ENCODE results near the gene PGBD5. TPM values are rescaled to one million over a fixed set of nuclear protein-coding genes. Genes with fewer than 3 reads are reported as not detected.

PGBD5 gene
- total RNA-seq, 1 donor from 2014 or later: 1.0 TPM

- no peaks in the 10 kb centered on the region for H3K9me3 Mint-ChIP-seq (ENCODE audit: unreplicated experiment)
- no peaks in the 10 kb centered on the region for H3K4me1 Mint-ChIP-seq (ENCODE audit: unreplicated experiment)
- TF ChIP-seq, protein P1, sequence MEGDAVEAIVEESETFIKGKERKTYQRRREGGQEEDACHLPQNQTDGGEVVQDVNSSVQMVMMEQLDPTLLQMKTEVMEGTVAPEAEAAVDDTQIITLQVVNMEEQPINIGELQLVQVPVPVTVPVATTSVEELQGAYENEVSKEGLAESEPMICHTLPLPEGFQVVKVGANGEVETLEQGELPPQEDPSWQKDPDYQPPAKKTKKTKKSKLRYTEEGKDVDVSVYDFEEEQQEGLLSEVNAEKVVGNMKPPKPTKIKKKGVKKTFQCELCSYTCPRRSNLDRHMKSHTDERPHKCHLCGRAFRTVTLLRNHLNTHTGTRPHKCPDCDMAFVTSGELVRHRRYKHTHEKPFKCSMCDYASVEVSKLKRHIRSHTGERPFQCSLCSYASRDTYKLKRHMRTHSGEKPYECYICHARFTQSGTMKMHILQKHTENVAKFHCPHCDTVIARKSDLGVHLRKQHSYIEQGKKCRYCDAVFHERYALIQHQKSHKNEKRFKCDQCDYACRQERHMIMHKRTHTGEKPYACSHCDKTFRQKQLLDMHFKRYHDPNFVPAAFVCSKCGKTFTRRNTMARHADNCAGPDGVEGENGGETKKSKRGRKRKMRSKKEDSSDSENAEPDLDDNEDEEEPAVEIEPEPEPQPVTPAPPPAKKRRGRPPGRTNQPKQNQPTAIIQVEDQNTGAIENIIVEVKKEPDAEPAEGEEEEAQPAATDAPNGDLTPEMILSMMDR (IDR thresholded peaks at IDR 0.05): no peak
- no peaks in the 10 kb centered on the region for H3K27me3 Mint-ChIP-seq (ENCODE audit: unreplicated experiment)
- H3K27ac Mint-ChIP-seq (ENCODE audit: unreplicated experiment): no peak overlapping the region
- no peaks in the 10 kb centered on the region for H3K36me3 Mint-ChIP-seq (ENCODE audit: unreplicated experiment)
- no peak for DNase-seq (ENCODE audit: extremely low spot score, unreplicated experiment)
- no peak overlapping the region for H3K4me3 Mint-ChIP-seq (ENCODE audit: unreplicated experiment)
These were observed 102.4 kb downstream of the PGBD5 start for GRCh38 chr1:230323686-230324085.

- no peak overlapping the region for H3K27ac Mint-ChIP-seq (ENCODE audit: unreplicated experiment)
- TF ChIP-seq, protein P1 (IDR thresholded peaks at IDR 0.05): no peak
- H3K4me3 Mint-ChIP-seq (ENCODE audit: unreplicated experiment): no peak overlapping the region
- H3K4me1 Mint-ChIP-seq (ENCODE audit: unreplicated experiment): no peaks in the 10 kb centered on the region
- no peaks in the 10 kb centered on the region for H3K27me3 Mint-ChIP-seq (ENCODE audit: unreplicated experiment)
- H3K9me3 Mint-ChIP-seq (ENCODE audit: unreplicated experiment): no peaks in the 10 kb centered on the region
- DNase-seq (ENCODE audit: extremely low spot score, unreplicated experiment): no peak
- H3K36me3 Mint-ChIP-seq (ENCODE audit: unreplicated experiment): no peaks in the 10 kb centered on the region
These were observed 103.1 kb downstream of the PGBD5 start for GRCh38 chr1:230322967-230323547.

- TF ChIP-seq, protein P1 (IDR thresholded peaks at IDR 0.05): no peak
- H3K27ac Mint-ChIP-seq (ENCODE audit: unreplicated experiment): no peak overlapping the region
- no peaks in the 10 kb centered on the region for H3K27me3 Mint-ChIP-seq (ENCODE audit: unreplicated experiment)
- H3K9me3 Mint-ChIP-seq (ENCODE audit: unreplicated experiment): no peaks in the 10 kb centered on the region
- no peak overlapping the region for H3K4me3 Mint-ChIP-seq (ENCODE audit: unreplicated experiment)
- no peak for DNase-seq (ENCODE audit: extremely low spot score, unreplicated experiment)
- no peaks in the 10 kb centered on the region for H3K36me3 Mint-ChIP-seq (ENCODE audit: unreplicated experiment)
- H3K4me1 Mint-ChIP-seq (ENCODE audit: unreplicated experiment): no peaks in the 10 kb centered on the region
These were observed 103.7 kb downstream of the PGBD5 start for GRCh38 chr1:230322421-230322756.

DNA sequence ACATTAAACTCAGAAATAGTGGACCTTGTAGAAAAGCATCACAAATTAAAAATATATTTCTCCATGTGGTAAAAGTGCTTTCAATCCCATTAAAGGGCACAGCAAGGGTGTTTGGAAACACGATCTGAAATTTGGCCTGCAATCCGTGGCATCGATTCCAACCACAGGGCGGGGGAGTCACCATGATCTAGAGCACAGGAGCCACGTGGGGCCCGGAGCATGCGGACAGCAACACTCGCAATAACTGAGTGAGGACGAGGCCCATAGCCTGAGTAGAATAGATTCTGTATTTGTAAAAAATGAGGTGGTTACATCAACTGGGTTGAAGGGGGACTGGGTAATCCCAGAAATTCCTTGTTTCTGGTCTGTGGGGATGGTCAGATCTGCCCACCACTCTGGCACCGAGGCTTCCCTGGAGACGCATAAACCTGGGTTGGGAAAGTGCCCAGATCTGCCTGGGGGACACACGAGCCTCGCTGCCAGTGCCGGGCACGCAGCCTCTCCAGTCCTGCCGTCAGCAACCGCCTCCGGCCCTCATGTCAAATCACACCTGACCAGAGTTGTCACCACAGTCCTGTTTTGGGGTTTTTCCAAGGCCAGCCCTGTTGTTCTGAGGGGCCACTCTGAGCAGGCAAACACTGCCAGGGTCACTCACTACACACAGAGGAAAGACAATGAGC lies 104.3 kb downstream of the PGBD5 start:
- no peaks in the 10 kb centered on the region for H3K9me3 Mint-ChIP-seq (ENCODE audit: unreplicated experiment)
- no peaks in the 10 kb centered on the region for H3K27me3 Mint-ChIP-seq (ENCODE audit: unreplicated experiment)
- H3K36me3 Mint-ChIP-seq (ENCODE audit: unreplicated experiment): no peaks in the 10 kb centered on the region
- no peaks in the 10 kb centered on the region for H3K4me1 Mint-ChIP-seq (ENCODE audit: unreplicated experiment)
- no peak for DNase-seq (ENCODE audit: extremely low spot score, unreplicated experiment)
- H3K4me3 Mint-ChIP-seq (ENCODE audit: unreplicated experiment): no peak overlapping the region
- TF ChIP-seq, protein P1 (IDR thresholded peaks at IDR 0.05): no peak
- no peak overlapping the region for H3K27ac Mint-ChIP-seq (ENCODE audit: unreplicated experiment)

DNA sequence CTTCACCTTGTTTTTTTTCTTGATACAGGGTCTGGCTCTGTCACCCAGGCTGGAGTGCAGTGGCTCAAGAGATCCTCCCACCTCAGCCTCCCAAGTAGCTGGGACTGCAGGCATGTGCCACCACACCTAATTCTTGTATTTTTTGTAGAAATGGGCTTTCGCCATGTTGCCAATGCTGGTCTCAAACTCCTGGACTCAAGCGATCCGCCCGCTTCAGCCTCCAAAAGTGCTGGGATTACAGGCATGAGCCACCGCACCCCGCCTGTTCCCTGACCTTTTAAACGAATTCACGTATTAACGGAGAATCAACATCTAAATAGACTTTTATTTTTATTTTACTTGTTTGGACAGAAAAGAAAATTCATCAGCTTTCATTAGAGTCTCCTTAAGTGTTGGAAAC lies 104.8 kb downstream of the PGBD5 start:
- H3K9me3 Mint-ChIP-seq (ENCODE audit: unreplicated experiment): no peaks in the 10 kb centered on the region
- H3K4me1 Mint-ChIP-seq (ENCODE audit: unreplicated experiment): no peaks in the 10 kb centered on the region
- H3K27ac Mint-ChIP-seq (ENCODE audit: unreplicated experiment): no peak overlapping the region
- peaks cover 2% of the 10 kb centered on the region for H3K27me3 Mint-ChIP-seq (ENCODE audit: unreplicated experiment)
- H3K4me3 Mint-ChIP-seq (ENCODE audit: unreplicated experiment): no peak overlapping the region
- H3K36me3 Mint-ChIP-seq (ENCODE audit: unreplicated experiment): no peaks in the 10 kb centered on the region
- DNase-seq (ENCODE audit: extremely low spot score, unreplicated experiment): no peak
- TF ChIP-seq, protein P1 (IDR thresholded peaks at IDR 0.05): no peak
